GM19099 (cell line): ENCODE results near the gene WWC1.

ENCODE experiments used
- POLR2A ChIP-seq: IDR thresholded peaks from 3 replicates; pipeline ENCODE4 v1.6.1; 2011; ENCODE audit warnings: low read depth; ENCODE audit not compliant: insufficient read length; ENCODE audit errors: extremely low read depth

Gene WWC1

GRCh38 chr5:168299372-168299771 is 7.9 kb downstream of the WWC1 start:
- TF ChIP-seq POLR2A = no peak

GRCh38 chr5:168300326-168301182 is 9.1 kb downstream of the WWC1 start:
- TF ChIP-seq POLR2A = no peak

- TF ChIP-seq POLR2A = no peak
Measured at GRCh38 chr5:168301593-168302390, 10.3 kb downstream of the WWC1 start.

- no peak for TF ChIP-seq POLR2A
Measured at GRCh38 chr5:168302785-168303184, 11.3 kb downstream of the WWC1 start.

- no peak for TF ChIP-seq POLR2A
Measured at GRCh38 chr5:168303393-168304025, 12.1 kb downstream of the WWC1 start.

- no peak for TF ChIP-seq POLR2A
Measured at GRCh38 chr5:168304349-168304748, 12.9 kb downstream of the WWC1 start.

GRCh38 chr5:168305281-168305680 is 13.8 kb downstream of the WWC1 start:
- TF ChIP-seq POLR2A = no peak

GRCh38 chr5:168307022-168307421 is 15.6 kb downstream of the WWC1 start:
- no peak for TF ChIP-seq POLR2A

GRCh38 chr5:168307925-168308584 is 16.6 kb downstream of the WWC1 start:
- TF ChIP-seq POLR2A = no peak

GRCh38 chr5:168308976-168309598 is 17.6 kb downstream of the WWC1 start:
- no peak for TF ChIP-seq POLR2A

- no peak for TF ChIP-seq POLR2A
Measured at GRCh38 chr5:168311061-168311566, 19.7 kb downstream of the WWC1 start.

GRCh38 chr5:168312606-168313295 is 21.3 kb downstream of the WWC1 start:
- no peak for TF ChIP-seq POLR2A

GRCh38 chr5:168313596-168314204 is 22.3 kb downstream of the WWC1 start:
- TF ChIP-seq POLR2A = no peak
